Activated effector memory CD4-positive, alpha-beta T cell treated with Interleukin-2 at 50 U/mL for 16 hours (primary cell): ENCODE measurements around the gene ATG10.
"Not testable (repeated sequence)": the region's sequence is repeated elsewhere in the genome, so short reads cannot be mapped to it uniquely, and the experiment has no call there.

Experiments
- DNase-seq: peaks from one replicate; pipeline ENCODE4 v3.0.0-alpha.2; 2020

ATG10 gene

DNA sequence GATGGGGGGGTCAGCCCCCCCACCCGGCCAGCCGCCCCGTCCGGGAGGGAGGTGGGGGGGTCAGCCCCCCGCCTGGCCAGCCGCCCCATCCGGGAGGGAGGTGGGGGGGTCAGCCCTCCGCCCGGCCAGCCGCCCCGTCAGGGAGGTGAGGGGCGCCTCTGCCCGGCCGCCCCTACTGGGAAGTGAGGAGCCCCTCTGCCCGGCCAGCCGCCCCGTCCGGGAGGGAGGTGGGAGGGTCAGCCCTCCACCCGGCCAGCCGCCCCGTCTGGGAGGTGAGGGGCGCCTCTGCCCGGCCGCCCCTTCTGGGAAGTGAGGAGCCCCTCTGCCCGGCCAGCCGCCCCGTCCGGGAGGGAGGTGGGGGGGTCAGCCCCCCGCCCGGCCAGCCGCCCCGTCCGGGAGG is 168.0 kb downstream of the ATG10 start:
- not testable (repeated sequence) for DNase-seq

DNA sequence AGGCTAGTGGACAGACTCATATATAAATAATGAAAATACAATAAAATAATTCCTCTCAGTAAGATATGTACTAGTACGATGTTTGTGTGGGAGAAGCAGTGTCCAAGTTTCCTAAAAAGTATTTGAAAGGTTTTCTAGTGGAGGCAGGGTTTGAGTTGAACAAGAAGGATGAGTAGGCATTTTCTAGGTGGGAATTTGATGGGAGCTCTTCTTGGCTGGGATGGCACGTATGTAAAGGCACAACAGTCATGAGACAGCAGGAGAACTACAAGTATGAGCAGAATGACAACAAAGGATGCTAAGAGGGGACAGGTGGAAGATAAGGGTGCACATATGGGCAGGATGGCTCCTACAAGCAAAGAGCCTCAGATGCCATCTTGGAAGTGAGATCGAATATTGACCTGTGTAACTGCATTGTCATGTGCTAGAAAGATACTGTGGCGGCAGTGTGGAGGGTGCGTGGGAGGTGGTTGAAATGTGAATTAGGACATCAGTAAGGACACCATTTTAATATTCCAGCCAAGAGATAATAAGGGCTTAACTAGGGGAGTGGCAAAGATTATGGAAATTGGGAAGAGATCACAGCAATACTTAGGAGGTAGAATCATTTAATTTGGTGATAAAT is 170.5 kb downstream of the ATG10 start:
- no peak for DNase-seq

DNA sequence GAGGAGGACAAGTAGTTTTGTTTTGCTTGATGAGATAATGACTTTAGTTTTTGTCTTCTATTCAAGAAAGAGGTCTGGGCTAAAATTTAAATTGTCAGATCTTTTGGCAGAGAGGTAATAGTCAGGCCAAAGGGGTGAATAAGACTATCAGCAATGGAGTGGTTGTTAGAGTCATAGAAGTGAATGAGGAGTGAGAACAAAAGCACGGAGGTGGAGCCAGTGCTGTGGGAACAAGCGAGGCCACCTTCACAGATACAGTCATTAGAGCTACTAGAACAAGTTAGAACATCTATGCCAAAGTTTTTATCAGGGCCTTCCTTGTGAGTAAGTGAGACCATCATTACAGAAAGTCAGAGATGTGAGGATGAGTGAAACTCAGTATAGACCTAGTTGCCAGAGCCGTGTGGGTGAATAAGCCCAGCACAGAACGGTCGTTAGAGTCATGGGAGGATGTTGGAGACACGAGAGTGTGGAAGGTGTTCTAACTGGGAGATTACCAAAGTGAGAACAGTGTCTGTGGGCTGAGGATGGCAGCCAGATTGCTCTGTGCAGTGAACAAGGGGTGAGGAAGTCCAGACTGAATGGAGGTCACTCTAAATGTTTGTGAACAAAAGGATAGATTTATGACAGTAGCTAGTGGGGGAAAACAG is 171.2 kb downstream of the ATG10 start:
- DNase-seq = no peak

DNA sequence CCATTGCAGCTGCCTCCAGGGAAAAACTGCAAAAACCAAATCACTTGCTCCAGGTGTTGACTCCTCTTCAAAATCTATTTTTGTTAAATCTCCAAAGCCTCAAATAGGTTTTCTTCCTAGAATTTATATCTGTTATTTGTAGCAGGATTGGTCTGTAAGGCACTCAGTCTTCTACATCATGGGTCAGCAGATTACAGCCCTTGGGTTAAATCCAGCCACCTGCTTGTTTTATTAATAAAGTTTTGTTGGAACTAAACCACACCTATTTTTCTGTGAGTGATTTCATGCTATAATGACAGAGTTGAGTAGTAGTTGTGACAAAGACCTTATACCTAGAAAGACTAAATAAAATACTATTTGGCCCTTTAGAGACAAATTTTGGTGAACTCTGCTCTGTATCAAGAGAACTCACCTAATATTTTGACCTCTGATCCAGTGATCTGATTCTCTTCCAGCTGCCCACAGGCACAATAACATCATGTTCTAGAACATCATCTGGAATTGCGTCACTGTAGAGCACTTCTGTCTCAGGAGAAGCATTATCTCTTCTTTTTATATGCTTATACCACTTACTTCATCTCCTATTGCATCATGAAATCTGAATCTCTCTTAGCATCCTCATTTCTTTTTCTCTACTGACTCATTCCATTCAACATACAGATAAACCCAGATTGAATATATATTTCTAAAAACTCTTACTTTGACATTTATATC is 176.2 kb downstream of the ATG10 start:
- DNase-seq = no peak

DNA sequence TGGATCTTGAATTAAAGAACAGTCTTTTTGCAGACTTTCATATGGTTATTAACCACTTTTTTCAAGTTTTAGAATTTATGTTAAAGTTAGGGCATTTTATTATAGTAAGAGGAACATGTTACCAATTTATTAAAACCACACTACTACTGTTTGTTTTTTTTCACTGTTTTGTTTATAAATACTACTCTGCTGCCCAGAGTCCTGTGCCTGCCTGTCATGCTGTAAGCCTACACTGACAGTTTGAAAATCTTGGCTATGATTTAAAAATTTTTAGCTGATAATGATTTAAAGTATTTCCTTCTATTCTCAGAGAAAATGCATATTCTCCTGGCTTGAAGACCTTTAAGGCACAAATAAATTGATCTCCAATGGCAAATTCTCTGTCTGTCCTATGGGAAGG is 177.6 kb downstream of the ATG10 start:
- DNase-seq = no peak

DNA sequence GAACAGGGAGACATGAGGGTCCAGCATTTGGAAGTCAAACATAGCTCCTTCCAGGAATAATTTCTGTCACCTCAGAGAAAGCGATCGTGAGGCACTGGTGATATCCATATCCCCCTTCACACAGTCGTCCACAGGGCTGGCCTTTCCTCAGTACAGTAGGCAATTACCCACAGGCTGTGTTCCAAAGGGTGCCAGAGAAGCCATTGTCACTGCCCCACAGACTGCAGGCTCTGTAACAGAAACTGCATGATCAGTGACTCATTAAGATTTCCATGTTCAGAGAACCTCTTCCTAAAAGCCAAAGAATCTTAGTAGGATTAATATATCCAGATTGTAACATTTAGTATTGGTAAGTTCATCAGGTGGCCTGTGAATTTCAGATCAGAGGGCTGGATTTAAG is 178.7 kb downstream of the ATG10 start:
- no peak for DNase-seq

DNA sequence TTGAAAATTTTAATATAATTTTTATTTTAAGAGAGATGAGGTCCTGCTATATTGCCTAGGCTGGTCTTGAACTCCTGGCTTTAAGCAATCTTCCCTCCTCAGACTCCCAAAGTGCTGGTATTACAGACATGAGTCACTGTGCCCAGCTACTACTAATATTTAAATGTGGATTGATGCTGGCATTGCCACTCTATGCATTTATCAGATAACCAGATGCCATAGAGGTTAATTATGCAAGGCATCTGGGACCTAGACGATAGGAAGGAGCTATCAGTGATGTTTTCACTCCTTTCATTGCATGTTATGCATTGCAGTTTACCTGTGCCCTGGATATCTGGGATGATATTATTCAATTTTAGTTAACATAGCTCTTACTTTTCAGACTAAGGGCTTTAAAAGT is 179.4 kb downstream of the ATG10 start:
- DNase-seq = no peak

DNA sequence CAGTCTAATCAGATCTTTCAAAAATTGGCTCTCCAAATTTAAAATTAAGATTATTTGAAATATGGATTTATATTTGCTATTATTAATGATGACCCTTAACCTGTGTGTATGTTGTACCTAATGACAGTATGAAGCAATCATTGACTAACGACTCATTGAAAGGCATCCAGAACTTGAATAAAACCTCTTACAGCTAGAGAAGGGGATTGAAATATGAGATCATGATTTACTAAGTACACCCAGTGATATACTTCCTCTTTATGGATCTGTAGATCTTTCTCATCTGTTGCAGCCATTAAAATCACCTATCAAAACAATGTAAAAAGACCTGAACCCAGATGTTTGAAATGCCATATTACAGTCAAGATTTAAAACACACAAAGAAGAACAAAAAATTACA is 179.8 kb downstream of the ATG10 start:
- DNase-seq = no peak

DNA sequence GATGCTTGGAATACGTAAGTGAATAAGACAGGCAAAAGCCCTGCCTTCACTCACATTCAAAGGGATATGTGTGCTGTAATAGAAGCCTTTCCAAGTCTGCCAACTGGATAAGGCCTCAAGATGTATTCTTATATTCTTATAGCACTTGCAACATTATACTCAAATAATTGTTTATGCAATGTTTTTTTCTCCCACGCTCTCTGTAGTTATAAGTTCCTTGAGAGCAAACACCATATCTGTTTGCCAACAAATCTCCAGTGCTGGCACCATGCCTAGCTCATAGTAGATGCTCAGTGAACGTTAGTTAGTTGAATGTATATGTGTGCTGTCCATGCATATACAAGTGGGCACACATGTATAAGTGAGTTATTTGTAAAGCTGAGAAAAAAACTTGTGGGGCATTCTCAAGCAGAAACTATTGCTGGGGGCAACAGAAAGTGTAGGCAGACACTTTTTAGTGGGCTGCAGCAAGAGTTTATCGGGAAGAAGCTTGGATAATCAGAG is 181.2 kb downstream of the ATG10 start:
- no peak for DNase-seq

DNA sequence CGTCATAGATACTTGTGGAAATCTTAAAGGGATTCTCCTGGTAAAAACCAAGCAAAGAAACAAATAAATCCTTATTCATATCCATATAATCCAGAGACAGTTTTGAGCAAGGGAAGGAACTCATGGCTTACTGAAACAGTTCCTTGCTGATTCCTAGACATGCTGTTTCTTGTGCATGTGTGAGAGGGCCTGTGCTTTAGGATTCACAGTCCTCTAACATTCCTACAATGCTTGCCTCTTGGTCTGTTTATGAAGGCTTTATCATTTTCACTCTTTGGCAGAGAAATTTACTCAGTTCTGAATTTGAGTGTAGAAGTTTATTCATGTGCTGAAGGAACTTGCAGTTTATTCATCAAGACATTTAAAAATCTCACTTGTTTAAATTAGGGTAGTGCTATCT is 183.0 kb downstream of the ATG10 start:
- DNase-seq = no peak

DNA sequence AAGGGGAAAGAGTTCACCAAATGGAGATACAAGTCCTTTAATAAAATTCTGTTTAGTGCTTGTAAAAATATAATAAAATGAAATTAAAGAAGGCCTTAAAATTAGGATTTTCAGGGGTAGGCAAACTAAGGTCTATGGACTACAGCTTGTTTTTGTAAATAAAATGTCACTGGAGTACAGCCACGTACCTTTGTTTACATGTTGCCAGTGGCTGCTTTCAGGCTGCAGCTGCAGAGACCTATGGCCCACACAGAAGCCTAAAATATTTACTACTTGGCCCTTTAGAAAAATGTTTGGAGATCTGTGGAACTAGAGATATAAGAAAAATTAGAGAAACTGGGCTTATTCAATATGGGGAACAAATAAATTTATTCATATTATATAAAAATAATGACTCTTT is 183.5 kb downstream of the ATG10 start:
- DNase-seq = no peak

DNA sequence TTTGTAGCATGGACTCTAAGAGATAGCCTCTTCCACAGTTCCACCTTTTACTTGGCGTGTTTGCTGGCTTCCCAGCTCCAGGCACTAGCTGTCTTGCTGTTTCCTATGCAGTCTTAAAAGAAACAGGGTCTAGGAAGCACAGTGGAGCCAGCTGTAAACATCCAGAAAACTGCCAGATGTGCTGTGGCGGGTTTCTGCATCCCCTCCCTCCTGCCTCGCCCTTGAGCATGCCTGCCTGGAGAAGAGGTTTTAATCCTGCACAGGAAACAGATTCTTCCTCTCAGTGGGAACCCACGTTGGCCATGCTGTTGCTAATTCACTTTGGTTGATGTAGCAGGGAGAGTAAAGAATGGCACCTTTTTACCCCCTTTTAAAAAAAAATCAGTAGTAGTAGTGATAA is 185.1 kb downstream of the ATG10 start:
- DNase-seq = no peak

DNA sequence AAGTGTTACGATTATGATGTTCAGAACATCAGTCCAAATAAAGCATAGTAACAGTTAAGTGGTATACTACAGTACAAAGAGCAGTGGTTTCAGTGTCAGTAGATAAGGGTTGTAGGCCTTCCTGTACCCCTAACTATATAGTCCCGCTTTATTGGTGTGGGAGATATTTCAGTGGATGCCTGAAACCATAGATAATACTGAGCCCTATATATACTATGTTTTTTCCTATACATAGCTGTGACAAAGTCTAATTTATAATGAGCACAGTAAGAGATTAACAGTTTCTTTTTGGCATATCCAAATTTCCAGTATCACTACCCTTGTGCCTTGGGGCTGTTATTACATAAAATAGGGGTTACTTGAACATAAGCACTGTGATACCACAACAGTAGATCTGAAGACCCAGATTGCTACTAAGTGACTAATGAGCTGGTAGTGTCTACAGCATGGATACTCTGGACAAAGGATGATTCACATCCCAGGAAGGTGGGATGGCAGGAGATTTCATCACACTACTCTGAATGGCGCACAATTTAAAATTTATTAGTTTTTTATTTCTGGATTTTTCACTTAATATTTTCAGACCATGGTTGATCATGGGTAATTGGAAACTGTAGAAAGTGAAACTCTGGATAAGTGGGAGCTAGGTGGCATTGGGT is 187.1 kb downstream of the ATG10 start:
- no peak for DNase-seq

DNA sequence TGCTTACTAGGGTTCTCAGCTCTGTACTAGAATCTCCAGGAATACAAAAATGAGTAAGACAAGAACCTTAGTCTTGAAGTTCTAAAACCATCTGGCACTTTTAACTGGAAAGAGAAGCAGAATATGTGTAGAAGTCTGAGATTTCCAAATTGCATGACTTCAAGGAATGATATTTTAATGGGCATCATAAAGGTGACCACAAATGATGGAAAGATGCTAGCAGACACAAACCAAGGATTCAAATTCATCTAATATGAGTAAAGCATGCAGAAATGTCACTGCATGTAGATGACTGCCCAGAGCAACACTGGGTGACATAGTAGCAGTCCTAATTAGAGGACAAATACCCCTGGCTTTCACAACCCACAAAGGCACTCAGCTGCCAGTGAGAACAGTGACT is 189.1 kb downstream of the ATG10 start:
- no peak for DNase-seq

DNA sequence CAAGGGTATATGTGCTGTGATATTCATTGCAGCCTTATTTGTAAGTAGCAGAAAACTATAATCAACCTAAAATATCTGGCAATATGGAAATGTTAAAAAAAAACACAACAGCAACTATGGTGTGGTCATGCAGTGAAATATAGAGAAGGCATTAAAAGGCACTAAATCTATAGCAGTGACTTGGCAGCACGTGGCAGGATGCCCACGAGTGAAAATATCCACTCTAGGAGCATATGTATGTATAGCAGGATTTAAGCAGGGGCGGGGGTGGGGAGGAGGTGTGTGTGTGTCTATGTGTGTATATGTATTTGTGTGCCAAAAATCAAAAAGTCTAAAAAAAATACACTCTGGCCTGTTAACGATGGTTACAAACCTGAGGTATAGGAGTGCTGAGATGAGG is 190.8 kb downstream of the ATG10 start:
- no peak for DNase-seq

DNA sequence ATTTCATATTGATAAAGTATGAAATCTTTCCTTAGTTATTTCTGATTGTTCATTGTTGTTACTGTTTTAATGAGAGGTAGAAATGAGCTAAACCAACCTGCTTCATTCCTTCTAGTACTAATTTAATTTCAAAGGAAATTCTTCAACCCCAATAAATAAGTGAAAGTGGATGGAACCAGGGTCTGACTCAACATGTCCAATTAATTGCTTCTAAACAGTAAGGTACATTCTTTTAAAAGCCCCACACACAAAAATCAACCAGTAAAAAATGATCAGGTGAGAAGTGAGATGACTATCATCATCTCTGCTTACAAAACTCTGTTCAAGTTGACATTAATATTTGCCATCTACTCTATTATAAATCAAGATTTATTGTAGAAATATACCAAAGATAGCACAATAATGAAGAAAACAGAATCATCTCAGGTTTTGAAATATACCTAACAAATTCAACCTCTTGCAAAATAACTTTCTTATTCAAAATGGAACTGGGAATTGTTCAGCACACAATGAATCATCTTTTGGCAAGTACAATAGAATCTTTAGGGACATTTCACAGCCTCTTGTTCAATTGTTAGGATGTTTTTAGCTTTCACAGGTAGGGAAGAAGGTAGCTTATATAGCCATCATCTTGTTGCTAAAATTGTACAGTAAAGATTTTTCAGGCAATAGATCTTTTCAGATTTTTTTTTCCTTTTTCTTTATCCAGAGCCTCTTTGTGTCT is 191.8 kb downstream of the ATG10 start:
- no peak for DNase-seq

DNA sequence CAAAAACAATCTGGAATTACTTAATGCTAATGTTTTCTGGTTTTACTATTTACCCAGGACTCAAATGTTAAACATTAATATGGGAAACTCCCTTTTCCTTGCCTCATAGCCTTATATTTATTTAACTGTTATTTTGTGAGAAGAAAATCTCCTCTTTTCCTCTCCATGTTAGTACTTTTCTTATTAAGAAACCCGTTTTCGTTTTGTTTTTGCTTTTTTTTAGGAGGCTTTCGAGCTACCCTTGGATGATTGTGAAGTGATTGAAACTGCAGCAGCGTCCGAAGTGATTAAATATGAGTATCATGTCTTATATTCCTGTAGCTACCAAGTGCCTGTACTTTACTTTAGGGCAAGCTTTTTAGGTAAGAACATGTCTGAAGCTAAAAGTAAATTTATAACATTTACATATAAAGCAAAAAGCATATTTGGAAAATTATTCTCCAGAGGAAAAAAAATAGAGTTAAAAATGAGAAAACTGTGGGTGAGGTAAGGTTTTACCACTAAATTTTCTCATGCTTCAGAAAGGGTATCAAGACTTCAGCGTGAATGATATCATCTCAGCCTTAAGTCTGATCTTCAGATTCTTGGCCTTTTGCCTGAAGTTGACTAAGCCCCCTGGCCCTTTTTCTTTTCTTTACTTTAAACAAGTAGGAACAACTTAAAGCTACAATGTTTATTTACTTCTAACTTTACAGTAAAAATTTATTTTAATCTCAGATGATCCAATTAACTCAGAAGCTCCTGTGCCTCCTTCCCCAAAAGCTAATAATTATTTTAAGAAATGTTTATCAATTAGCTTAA is 192.6 kb downstream of the ATG10 start:
- DNase-seq = no peak

DNA sequence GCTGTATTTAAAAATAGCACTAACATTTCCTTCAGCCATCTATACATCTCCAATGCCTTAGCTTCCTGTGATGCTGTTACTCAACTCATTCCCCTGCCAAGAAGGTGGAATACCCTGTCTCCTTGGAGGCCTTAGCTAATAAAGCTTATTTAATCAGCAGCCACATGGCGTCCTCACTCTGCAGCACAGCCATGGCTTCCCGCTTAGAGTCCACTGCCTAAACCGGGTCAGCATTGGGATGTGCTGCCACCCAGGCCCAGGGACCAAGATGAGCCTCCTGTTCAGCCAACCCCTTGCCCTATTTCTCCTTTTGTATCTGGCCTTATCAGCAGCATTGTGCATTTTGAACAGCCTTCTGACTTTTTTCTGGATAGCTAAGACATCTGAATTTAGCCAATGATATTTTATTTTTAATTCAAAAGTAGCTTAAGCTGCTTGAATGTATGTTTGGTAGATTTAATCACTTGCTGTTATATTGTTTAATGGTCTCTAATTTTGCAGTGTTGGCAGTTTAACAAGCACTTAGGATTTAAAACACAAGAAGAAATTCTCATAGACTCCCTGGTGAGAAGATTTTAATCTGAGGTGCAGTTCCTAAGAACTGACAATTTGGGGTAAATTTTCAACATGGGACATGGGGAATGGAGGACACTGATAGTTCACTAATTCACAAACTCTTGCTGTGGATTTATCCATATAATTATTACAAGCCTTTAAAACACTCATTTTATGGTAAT is 193.3 kb downstream of the ATG10 start:
- DNase-seq = no peak

DNA sequence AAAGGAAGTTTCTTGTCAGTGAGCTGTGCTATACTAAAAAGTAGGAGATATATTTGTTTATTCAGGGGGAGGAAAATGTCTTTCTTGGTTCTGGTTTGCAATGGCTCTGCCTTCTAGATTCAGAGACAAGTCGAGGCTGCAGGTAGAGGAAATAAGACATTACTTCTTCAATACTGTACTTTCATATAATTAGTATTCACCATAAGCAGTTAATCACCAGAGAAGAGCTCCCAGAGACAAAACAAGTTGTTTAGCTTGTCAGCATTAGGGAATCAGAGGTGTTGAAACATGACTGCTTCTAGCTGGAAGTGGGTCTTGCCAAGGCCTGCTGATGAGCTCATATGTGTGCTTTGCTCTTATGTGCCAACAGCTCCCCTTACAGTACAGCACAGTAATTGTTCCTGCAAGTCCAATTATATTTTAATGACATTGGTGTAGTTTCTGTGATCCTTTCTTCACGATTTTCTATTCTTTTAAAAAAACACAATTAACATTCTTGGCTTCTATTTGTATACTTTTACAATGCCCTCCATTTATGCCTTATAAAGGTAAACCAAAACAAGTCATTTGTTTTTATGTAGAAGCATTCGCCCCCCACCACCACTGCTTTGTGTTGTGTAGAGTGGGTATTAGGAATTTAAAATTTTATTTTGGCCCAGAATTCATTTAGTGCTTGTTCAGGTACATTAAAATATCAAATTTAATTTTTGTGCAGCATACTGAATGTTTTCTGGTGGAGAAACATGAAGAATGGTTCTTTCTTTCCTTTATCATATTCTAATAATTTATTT is 194.1 kb downstream of the ATG10 start:
- peak; percentile 4 for DNase-seq

DNA sequence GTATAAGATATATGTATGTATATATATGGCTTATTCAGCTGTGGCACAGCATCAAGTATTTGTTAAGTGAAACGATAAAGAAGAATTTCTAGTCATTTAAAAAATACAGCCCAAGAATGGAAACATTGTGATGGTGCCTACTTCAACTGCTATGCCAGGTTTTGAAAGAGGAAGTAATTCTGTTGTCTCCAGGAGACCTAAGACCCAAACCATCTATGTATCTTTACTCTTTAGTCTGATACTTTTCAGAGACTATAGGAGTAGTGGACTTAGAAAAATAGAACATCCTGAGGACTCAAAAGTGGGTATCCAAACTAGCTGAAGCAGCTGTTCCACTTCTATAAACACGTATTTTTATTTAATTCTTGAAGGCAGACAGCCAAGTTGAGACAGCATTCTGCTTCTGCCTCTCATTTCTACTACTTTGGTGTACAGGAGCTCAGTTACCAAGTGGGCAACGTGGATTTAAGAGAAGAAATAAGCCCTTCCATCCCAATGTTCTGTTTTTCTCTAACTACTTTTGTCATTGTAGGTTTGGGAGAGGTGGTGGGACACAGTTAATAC is 195.6 kb downstream of the ATG10 start:
- no peak for DNase-seq
